ENCODE data around the gene IMMT.

IMMT gene

DNA sequence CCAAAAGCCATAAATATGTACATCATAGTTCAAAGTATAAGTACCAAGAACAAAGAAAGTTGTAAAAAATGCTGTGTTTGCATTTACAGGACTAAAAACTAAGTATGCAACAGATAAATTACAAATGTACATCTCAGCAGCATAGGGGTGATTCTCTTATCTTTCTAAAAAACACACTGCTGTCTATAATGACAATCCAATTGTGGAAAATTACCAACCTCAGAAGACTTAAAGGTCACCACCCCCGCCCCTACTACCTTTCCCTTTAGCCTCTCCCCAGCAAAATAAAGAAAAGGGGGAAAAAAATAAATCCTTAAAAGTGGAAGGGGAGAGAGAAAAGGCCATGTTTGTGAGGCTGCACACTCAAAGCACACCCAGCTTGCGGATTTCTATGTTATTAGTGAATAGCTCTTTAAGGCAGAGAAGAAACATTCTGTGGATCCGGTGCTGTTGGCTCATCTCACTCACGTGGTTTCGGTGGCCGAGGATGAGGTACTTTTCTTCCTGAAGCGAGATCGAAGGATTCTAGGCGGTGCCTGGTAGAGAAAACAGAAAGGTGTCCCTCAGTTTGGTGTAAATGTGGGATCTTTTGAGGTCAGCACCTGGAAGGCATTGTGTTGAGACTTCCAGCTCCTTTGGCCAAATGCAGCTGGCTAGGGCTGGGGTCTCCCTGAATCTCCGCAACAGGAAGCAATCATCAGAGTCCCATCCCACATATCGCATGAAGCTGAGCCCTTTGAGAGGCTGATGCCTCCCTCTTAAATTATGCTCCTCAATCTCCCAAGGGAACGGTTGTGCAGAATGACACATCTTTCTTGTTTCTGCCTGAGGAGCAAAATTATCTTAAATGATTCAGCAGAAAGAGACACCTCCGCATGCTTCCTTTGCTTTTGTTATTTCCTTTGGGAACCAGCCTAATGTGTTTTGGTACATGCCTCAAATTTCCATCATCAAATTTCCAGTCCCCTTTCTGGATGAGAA, 21.6 kb upstream of the IMMT start:
- TF ChIP-seq, protein P1, sequence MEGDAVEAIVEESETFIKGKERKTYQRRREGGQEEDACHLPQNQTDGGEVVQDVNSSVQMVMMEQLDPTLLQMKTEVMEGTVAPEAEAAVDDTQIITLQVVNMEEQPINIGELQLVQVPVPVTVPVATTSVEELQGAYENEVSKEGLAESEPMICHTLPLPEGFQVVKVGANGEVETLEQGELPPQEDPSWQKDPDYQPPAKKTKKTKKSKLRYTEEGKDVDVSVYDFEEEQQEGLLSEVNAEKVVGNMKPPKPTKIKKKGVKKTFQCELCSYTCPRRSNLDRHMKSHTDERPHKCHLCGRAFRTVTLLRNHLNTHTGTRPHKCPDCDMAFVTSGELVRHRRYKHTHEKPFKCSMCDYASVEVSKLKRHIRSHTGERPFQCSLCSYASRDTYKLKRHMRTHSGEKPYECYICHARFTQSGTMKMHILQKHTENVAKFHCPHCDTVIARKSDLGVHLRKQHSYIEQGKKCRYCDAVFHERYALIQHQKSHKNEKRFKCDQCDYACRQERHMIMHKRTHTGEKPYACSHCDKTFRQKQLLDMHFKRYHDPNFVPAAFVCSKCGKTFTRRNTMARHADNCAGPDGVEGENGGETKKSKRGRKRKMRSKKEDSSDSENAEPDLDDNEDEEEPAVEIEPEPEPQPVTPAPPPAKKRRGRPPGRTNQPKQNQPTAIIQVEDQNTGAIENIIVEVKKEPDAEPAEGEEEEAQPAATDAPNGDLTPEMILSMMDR (IDR thresholded peaks at IDR 0.05; ENCODE audit: low read depth, low read length): no peak

DNA sequence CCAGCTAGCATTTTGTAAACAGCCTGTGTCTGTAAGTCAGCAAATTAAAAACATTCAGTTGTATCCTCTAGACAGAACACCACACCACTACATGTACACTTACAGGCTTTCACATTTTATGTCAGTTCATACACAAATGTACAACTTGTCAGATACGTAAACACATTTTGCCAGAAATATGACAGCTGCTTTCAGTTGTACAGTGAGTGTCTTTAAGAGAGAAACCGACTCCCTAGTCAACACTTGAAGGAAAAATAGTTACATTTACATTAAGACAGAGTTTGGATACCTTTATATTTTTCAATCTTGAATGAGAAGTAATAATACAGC, 19.2 kb upstream of the IMMT start:
- DNase-seq: no peak
- TF ChIP-seq, protein P1 (IDR thresholded peaks at IDR 0.05; ENCODE audit: low read depth, low read length): no peak

More for the DNA sequence above, 21.6 kb upstream of the IMMT start:
- DNase-seq: no peak
- Histone ChIP-seq H3K27me3 (no peaks in the 10 kb centered on the region), H3K4me3 (ENCODE audit: low read depth, low read length) (no peak overlapping the region), H3K9me3 (no peaks in the 10 kb centered on the region), H3K36me3 (no peaks in the 10 kb centered on the region; the same call in 1 of the 2 replicates), H3K4me1 (no peaks in the 10 kb centered on the region)

DNA sequence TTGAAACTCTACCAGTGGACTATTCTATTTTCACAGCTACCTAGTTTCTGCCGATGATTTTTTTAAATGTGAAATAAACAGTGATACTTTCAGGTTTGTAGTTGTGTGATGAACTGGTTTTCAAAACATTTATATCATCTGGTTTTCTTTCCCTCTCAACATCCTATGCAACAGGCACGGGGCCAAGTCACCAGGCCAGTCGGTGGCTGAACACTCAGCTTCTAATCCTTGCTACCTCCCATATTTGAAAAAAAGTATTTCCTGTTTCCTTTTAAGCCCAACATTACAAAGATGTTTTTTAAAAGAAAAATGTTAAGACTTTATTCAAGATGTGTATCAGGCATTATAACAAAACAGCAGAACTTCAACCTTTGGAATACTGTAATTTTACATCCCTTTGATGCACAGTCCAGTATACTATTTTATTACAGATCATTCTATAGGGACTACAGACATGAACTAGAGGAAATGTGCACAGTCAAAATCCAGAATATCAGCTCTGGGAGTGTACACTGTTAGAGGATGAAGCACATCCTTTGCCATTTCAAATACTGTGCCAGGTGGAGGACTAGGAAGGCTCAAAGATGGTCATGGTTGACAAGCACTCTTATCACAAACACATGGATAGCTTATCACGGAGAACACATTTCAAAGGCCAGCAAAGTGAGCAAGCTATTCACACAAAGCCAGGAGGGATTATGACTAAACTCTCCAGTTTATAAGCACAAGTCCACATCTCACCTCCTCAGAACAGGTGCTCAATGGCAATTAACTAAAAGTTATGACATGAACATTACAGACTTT, 18.6 kb upstream of the IMMT start:
- Histone ChIP-seq H3K9me3 (no peaks in the 10 kb centered on the region), H3K27me3 (no peaks in the 10 kb centered on the region)
- no peak for DNase-seq

More for the DNA sequence above, 19.2 kb upstream of the IMMT start:
- Histone ChIP-seq H3K9me3 (no peaks in the 10 kb centered on the region), H3K4me1 (no peaks in the 10 kb centered on the region), H3K4me3 (ENCODE audit: low read depth, low read length) (no peak overlapping the region), H3K36me3 (peaks cover 4% of the 10 kb centered on the region), H3K27me3 (no peaks in the 10 kb centered on the region)

DNA sequence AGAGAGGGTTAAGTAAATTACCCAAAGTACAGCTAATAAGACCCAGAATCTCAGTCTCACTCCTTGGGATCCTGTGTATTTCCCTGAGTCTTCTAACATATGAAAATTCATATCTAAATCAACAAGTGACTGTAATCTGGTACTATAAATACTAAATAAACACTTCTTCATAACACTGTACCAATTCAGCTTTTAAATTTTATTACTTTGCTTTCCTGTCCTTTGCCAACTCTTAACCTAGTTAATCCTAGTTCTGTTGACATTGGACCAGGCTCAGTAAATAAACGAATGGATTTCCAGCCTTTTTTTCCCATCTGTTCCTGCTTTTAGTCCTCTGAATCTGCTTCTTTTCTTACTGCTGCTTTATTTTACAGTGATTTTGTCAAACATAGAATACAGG, 17.8 kb upstream of the IMMT start:
- Histone ChIP-seq H3K4me3 (ENCODE audit: low read depth, low read length) (no peak overlapping the region), H3K27me3 (no peaks in the 10 kb centered on the region), H3K9me3 (no peaks in the 10 kb centered on the region), H3K36me3 (peaks cover 13% of the 10 kb centered on the region), H3K4me1 (no peaks in the 10 kb centered on the region)
- no peak for DNase-seq
- TF ChIP-seq, protein P1 (IDR thresholded peaks at IDR 0.05; ENCODE audit: low read depth, low read length): no peak

More for the DNA sequence above, 18.6 kb upstream of the IMMT start:
- peaks cover 9% of the 10 kb centered on the region for H3K36me3 ChIP-seq
- H3K4me1 ChIP-seq: no peaks in the 10 kb centered on the region
- TF ChIP-seq, protein P1 (IDR thresholded peaks at IDR 0.05; ENCODE audit: low read depth, low read length): no peak
- no peak overlapping the region for H3K4me3 ChIP-seq (ENCODE audit: low read depth, low read length)

DNA sequence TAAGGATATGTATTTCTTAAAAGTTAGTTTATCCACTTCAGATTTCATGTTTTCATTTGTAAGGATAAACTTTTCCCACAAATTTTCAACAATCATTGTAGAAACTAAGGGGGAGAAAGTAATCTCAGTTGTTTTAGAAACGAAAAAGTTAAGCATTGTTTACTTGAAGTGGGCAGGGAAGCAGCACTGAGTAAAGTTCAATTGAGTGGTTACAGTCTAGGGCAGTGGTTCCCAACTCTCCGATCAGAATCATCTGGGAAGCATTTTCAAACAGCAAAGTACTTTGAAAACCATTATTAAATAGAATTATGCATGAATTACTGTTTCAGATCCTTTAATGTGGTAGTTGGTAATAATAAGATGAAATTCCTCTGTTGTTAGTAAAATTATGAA, 16.5 kb upstream of the IMMT start:
- H3K36me3 ChIP-seq: peaks cover 16% of the 10 kb centered on the region
- no peaks in the 10 kb centered on the region for H3K4me1 ChIP-seq
- TF ChIP-seq, protein P1 (IDR thresholded peaks at IDR 0.05; ENCODE audit: low read depth, low read length): no peak

More for the DNA sequence above, 16.5 kb upstream of the IMMT start:
- H3K4me3 ChIP-seq (ENCODE audit: low read depth, low read length): no peak overlapping the region
- no peaks in the 10 kb centered on the region for H3K27me3 ChIP-seq
- no peaks in the 10 kb centered on the region for H3K9me3 ChIP-seq
- DNase-seq: no peak

Data from BE2C (cell line).